DMS 273 (cell line): ENCODE measurements around the gene MYH3.

Experiments used
- DNase-seq: peaks from one replicate; lab custom pipeline; 2025; ENCODE audit not compliant: unreplicated experiment; lab: John Stamatoyannopoulos, UW

The MYH3 gene

GRCh38 chr17:10649602-10650001, 7.5 kb downstream of the MYH3 start:
- DNase-seq = no peak

GRCh38 chr17:10648956-10649355, 8.2 kb downstream of the MYH3 start:
- no peak for DNase-seq

GRCh38 chr17:10648381-10648780, 8.7 kb downstream of the MYH3 start:
- no peak for DNase-seq

GRCh38 chr17:10646392-10646990, 10.6 kb downstream of the MYH3 start:
- peak; percentile 68 for DNase-seq

- DNase-seq = no peak
Observed at GRCh38 chr17:10640475-10640874, 16.6 kb downstream of the MYH3 start.

- DNase-seq = no peak
Observed at GRCh38 chr17:10638151-10638550, 19.0 kb downstream of the MYH3 start.

GRCh38 chr17:10635290-10635689, 21.8 kb downstream of the MYH3 start:
- DNase-seq = no peak

GRCh38 chr17:10633738-10634379, 23.2 kb downstream of the MYH3 start:
- no peak for DNase-seq

- no peak for DNase-seq
Observed at GRCh38 chr17:10631701-10632100, 25.4 kb downstream of the MYH3 start.

GRCh38 chr17:10631048-10631700, 25.9 kb downstream of the MYH3 start:
- peak; percentile 52 for DNase-seq

GRCh38 chr17:10629706-10630105, 27.4 kb downstream of the MYH3 start:
- no peak for DNase-seq

GRCh38 chr17:10628756-10629155, 28.4 kb downstream of the MYH3 start:
- DNase-seq = peak; percentile 3

GRCh38 chr17:10626390-10626789, 30.7 kb downstream of the MYH3 start:
- DNase-seq = no peak

- DNase-seq = peak; percentile 65
Observed at GRCh38 chr17:10624969-10625368, 32.1 kb downstream of the MYH3 start.

GRCh38 chr17:10623737-10624338, 33.3 kb downstream of the MYH3 start:
- no peak for DNase-seq

- no peak for DNase-seq
Observed at GRCh38 chr17:10622617-10623485, 34.3 kb downstream of the MYH3 start.

GRCh38 chr17:10621397-10621796, 35.7 kb downstream of the MYH3 start:
- no peak for DNase-seq

GRCh38 chr17:10620823-10621222, 36.3 kb downstream of the MYH3 start:
- DNase-seq = no peak

GRCh38 chr17:10618202-10618635, 38.9 kb downstream of the MYH3 start:
- DNase-seq = peak; percentile 86

GRCh38 chr17:10617120-10617505, 40.0 kb downstream of the MYH3 start:
- no peak for DNase-seq

GRCh38 chr17:10616502-10617119, 40.5 kb downstream of the MYH3 start:
- DNase-seq = peak; percentile 89
